PC-3 (cell line): ENCODE data around the gene RIT2.

Experiments
- EZH2 ChIP-seq: fragments of 300-600 bp; sonication (generic); IDR thresholded peaks from one replicate; pipeline ENCODE4 v1.6.1; 2017; ENCODE audit warnings: antibody characterized with exemption, mild to moderate bottlenecking, low read length; ENCODE audit not compliant: unreplicated experiment
- EZH2phosphoT487 ChIP-seq: fragments of 300-600 bp; sonication (generic); IDR thresholded peaks from 2 replicates; pipeline ENCODE4 v1.6.1; 2018; ENCODE audit warnings: mild to moderate bottlenecking, antibody characterized with exemption, low read length, borderline replicate concordance
- TF ChIP-seq, protein P1 (sequence below): fragments of 300-600 bp; sonication (generic); conservative IDR thresholded peaks from 2 replicates; pipeline ENCODE4 v1.5.1; 2017; ENCODE audit warnings: antibody characterized with exemption, low read depth, mild to moderate bottlenecking, low read length

DNA sequence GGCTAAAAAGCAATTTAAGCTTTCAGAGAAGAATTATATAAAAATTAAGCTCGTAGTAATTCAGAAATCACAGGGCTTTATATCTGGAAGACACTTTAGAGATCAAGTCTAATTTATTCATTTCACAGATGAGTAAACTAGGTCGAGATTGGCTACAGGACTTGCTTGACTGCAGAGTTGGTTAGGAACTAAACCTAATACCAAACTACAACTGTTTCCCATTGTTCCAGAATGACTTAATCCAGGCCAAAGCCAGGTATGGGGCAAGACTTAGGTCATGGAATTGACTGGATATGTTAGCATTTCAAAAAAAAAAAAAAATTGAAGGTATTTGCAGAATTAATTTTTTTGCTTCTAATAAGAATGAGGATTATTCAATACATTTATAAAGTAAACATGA lies 146.1 kb downstream of the RIT2 start:
- TF ChIP-seq, protein P1, sequence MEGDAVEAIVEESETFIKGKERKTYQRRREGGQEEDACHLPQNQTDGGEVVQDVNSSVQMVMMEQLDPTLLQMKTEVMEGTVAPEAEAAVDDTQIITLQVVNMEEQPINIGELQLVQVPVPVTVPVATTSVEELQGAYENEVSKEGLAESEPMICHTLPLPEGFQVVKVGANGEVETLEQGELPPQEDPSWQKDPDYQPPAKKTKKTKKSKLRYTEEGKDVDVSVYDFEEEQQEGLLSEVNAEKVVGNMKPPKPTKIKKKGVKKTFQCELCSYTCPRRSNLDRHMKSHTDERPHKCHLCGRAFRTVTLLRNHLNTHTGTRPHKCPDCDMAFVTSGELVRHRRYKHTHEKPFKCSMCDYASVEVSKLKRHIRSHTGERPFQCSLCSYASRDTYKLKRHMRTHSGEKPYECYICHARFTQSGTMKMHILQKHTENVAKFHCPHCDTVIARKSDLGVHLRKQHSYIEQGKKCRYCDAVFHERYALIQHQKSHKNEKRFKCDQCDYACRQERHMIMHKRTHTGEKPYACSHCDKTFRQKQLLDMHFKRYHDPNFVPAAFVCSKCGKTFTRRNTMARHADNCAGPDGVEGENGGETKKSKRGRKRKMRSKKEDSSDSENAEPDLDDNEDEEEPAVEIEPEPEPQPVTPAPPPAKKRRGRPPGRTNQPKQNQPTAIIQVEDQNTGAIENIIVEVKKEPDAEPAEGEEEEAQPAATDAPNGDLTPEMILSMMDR = no peak
- no peak for TF ChIP-seq EZH2
- TF ChIP-seq EZH2phosphoT487 = no peak
